ENCODE results near the gene DENND1C.
"Not testable (repeated sequence)": the region's sequence is repeated elsewhere in the genome, so short reads cannot be mapped to it uniquely, and the experiment has no call there.

The DENND1C gene

DNA sequence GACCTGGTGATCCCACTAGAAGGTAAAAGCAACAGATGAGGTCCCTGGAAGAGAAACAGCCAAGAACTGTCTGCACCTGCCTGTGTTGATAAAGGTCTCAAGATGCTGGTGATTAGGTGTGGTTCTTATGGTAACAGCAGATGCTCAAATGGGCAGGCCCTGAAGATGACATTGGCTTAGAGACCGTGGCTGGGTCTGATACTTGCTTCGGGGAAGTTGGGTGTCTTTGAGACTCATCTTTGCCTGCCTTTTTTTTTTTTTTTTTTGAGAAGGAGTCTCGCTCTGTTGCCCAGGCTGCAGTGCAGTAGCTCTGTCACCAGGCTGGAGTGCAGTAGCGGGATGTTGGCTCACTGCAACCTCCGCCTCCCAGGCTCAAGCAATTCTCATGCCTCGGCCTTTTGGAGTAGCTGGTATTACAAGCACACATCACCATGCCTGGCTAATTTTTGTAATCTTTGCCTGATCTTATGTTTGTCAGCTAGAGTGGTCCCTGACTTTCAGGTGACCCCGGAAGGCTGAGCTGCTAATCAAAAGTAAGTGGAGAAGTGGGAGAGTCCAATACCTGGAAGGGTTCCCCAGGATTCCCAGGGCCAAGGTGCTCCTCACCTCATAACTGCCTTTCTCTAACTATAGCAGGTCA is 29.9 kb downstream of the DENND1C start:
- DNase-seq = no peak

DNA sequence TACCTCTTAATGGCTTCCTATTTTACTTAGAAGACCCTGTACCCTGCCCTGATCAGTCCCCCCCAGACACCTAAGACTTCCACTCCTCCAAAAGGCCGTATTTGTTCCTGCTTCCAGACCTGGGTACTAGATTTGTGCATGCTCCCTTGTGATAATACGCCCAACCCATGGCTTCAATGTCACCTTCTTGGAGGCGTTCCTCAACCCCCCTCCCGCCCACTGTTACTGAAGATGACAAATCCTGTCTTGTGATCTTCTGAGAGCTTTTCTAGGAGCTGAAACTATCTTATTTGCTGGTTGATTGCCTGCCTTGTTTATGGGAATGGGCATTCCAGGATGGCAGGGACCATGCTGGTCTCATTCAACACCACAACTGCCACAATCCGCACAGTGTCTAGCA is 31.4 kb downstream of the DENND1C start:
- no peak for DNase-seq

DNA sequence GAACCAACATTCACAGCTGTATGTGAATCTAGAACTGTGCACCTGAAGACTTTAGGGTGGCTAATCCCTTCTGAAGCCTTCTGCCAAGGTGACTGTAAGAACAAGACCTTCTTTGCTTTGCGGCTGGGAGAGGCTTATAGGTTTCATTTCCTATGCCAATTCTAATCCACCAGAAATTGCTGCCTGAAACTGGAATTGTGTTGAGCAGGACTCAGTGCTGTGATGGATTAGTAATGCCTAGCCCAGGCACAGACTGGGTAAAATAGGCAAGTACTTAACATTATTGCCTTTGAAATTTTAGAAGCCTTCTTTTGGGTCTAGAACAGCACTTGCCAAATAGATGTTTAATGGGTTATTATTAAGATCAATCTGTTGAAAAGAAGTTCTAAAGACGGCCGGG is 33.5 kb downstream of the DENND1C start:
- DNase-seq = no peak

DNA sequence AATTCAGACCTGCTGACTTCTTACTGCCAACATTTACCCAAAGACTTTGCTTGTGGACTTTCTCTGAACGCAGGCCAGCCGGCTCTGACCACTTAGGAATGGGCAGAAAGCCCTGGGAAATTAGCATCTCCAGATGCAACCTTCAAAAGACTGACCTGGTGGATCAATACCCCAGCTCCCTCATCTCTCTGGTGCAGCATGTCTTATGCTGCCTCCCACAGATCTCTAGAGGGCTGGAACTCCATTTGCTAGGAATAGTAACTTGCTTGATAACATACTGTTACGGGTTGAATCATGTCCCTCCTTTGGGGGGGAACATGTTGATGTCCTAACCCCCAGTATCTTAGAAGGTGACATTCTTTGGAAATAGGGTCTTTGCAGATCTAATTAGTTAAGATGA is 35.1 kb downstream of the DENND1C start:
- DNase-seq = no peak

- no peak for DNase-seq
Measured at GRCh38 chr19:6443986-6444385, 37.6 kb downstream of the DENND1C start.

DNA sequence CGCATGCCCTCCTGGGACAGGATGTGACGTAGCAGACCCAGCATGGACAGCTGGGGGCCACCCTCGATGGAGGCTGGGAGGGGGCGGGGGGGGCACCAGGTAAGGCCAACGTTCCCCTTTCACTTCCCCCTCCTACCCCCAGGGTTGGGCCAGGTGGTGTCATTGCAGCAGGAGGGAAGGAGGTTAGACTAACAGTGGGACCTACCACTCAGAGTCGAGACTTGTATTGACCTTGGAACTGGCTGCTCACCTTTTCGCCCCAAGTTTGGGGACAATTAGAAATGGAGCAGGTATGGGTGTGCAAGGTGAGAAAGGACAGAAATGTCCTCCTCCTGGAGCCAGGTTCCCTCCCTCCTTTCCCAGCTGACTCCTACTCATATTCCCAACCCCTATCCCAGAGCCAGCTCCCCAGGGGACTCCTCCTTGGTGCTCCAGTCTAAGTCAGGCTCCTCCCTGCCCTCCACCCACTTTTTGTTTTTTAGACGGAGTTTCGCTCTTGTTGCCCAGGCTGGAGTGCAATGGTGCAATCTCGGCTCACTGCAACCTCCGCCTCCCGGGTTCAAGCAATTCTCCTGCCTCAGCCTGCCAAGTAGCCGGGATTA is 39.4 kb downstream of the DENND1C start:
- DNase-seq = no peak

GRCh38 chr19:6440905-6441304 is 40.7 kb downstream of the DENND1C start:
- no peak for DNase-seq

DNA sequence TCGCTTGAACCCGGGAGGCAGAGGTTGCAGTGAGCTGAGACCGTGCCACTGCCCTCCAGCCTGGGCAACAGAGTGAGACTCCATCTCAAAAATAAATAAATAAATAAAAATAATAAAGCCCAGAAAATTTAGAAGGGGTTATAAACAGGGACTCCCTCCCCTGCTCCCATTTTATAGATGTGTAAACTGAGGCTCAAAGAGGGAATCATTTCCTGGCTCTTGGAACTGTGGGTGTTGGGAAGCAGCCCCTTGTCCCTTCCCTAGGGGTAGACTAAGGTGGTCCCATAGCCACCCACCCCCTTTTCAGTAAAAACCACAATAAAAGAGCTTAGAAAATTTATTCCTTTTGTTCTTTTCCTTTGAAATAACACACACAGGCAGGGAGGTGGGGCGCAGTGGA is 41.8 kb downstream of the DENND1C start:
- no peak for DNase-seq

- no peak for DNase-seq
Measured at GRCh38 chr19:6433663-6434062, 47.9 kb downstream of the DENND1C start, which contains the start of gene SLC25A41. Gene SLC25A41, minus strand, starts transcription at chr19:6433763. Its CDS starts 70 bp downstream, at chr19:6433693.

DNA sequence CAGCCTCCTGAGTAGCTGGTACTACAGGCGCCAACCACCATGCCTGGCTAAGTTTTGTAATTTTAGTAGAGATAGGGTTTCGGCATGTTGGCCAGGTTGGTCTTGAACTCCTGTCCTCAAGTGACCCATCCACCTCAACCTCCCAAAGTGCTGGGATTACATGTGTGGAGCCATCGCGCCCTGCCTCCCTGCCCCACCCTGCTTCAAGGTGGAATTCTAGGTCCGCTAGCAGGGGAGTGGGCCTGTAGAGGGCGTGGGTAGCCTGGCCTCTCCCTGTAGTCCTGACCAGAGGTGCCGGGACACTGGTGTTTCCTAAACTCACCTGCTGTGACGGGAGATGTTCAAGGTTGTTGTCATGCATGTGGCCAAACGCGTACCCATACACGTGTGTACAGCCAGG is 48.4 kb downstream of the DENND1C start:
- no peak for DNase-seq

GRCh38 chr19:6431891-6432290 is 49.7 kb downstream of the DENND1C start:
- no peak for DNase-seq

- no peak for DNase-seq
Measured at GRCh38 chr19:6429419-6430221, 52.0 kb downstream of the DENND1C start.

DNA sequence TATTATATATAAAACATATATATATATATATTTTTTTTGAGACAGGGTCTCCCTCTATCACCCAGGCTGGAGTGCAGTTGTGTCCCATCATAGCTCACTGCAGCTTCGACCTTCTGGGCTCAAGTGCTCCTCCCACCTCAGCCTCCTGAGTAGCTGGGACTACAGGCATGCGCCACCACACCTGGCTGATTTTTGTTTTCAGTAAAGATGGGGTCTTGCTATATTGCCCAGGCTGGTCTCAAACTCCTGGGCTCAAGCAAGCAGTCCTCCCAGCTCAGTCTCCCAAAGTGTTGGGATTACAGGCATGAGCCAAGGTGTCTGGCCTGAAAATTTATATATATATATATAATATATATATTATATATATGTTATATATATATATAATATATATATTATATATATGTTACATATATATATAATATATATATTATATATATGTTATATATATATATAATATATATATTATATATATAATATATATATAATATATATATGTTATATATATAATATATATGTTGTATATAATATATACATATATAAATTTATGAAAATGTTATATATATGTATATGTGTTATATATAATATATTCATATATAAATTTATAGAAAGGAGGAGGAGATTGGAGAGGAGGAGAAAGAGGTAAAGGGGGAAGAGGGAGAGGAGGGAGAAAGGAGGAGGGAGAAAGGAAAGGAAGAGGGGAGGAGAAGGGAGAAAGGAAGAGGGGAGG is 52.7 kb downstream of the DENND1C start:
- DNase-seq = not testable (repeated sequence)

DNA sequence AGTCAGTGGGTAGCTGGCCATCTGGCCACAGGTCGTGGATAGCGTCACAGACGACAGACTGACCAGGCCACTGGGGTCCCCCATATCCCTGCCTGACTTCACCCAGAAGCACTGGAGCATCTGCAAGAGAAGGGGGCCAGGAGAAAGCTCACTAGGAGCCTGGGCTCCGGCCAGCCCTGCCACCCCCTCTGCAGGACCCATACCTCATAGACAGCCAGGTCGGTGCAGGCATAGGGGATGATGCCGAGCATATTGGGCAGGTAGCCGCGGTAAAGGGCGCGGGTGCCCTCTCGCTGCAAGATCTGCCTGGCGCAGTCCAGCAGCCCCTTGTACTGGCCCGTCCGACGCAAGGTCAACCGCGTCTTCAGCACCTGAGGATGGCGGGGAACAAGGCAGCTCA is 54.5 kb downstream of the DENND1C start:
- no peak for DNase-seq

- no peak for DNase-seq
Measured at GRCh38 chr19:6425732-6426620, 55.6 kb downstream of the DENND1C start.

GRCh38 chr19:6424939-6425731 is 56.5 kb downstream of the DENND1C start:
- peak; percentile 98 for DNase-seq

DNA sequence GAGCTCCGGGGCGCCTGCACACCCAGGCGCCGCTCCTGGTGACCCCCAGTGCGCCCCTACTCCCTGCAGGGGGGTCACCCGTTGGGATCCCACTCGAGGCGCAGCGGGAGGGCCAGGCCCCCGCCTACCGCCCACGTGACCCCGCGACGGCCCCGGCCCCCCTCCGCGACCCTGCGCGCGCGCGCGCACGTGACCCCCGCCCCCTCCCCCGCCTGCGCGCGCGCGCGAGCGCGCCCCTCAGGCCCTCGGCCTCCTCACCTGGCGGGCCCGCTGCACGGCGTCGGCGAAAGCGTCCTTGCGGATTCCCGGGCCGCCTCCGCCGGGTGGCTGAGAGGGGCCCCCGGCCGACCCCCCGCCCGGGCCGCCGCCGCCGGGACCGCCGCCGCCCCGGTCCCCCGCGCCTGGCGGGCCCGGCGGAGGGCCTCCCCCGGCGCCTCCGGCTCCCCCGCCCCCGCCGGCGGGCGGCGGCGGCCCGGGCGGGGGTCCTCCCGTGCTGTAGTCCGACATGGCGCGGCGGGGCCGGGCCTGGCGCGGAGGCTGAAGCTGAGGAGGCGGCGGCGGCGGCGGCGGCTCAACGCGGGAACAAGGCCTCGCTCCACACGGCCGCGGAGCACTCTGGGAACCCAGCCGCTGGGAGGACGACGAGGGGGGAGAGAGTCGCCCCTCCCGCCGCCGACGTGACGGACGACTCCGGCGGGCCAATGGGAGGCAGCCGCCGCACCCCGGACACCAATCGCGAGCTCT is 57.2 kb downstream of the DENND1C start, which contains the start of gene KHSRP:
KHSRP (minus strand) TSS at position 617 of the 744 bp plus-strand sequence; CDS start at position 507, 110 bp downstream.
- peak; percentile 70 for DNase-seq

DNA sequence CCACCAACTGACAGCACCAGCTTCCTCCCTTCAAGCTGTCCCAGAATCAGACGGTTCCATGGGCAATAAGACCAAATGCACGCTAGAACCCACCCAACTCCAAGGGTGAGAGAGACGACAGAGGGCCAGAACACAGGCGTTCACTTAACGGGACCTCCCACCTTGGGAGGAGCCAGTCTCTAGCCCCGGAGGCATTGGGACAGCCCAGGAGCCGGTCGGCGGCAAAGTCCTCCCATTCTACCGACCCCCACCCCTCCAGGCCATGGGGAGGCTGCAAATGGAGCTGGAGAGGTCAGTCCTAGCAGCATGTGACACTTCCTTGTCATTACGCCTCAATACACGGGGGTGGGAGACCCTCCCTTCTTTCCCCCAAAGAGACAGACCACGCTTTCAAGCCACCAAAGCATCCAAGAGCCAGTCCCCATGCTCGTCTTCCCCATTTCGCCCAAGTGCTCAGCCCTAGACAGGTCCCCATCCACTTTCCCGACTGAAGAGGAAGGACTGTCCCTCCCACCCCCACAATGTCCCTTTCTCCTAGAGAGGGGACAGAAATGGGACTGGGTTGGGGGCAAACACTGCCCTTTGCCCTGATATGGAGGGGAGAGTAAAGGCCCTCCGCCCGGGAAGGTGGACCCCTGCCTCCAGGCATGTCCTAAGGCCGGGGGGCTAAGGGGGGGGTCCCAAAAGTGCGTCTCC is 57.9 kb downstream of the DENND1C start:
- DNase-seq = peak; percentile 74

- DNase-seq = no peak
Measured at GRCh38 chr19:6421075-6422014, 60.2 kb downstream of the DENND1C start.
